GM19463 (cell line): Measurements from ENCODE around the gene CARMIL1.
A peak's percentile ranks its signal among the peaks of the same experiment; 100 is the strongest.

Experiments
- ATAC-seq: cut with Tn5 transposase; IDR thresholded peaks from one replicate; pipeline ENCODE4 v1.9.1; 2021; ENCODE audit warnings: mild to moderate bottlenecking, moderate library complexity; ENCODE audit not compliant: unreplicated experiment

The CARMIL1 gene

GRCh38 chr6:25403150-25403549 is 124.0 kb downstream of the CARMIL1 start:
- no peak for ATAC-seq

DNA sequence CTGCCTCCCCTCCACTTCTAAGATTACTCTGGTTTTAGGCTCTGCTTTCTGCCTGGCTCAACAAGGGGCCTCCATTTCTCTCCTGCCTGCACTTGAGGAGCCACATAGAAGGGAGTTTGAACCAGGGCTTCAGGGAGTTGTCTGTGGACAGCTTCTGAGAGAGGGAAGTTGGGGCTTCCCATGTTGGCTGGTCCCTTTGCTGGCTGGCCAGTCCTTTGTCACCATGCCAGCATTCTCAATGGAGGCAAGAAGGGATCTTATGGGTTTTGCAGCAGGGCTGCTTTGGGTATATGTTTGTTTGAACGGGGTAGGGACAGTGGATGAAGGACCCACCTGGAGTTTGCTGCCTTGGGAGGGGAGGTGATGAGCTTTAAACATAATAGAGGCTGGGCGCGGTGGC is 124.9 kb downstream of the CARMIL1 start:
- ATAC-seq, result no peak

DNA sequence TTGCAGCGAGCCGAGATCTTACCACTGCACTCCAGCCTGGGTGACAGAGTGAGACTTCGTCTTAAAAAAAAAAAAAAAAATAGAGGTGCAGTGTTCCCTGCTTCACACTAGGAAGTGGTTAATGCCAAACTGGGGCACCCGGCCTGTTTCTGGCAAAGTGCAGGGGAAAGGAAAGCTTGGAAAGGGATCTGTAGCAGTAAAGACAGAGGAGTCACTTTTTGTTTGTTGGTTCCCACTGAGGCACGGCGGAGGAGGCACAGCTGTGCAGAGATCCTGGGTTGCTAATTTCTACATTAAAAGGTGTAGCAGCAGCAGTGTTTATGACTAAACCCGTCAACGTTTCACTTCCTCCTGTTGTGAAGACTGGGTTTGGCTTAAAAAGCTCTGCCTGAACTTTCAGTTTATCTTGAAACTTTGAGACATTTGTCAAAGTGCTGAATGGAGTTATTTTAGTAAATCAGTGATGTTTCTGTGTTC is 125.6 kb downstream of the CARMIL1 start:
- peak; percentile 84 for ATAC-seq

- peak; percentile 23 for ATAC-seq
These were observed 126.3 kb downstream of the CARMIL1 start for GRCh38 chr6:25405442-25405841.

GRCh38 chr6:25407431-25407830 is 128.3 kb downstream of the CARMIL1 start:
- no peak for ATAC-seq

GRCh38 chr6:25410102-25410501 is 130.9 kb downstream of the CARMIL1 start:
- ATAC-seq, result no peak

DNA sequence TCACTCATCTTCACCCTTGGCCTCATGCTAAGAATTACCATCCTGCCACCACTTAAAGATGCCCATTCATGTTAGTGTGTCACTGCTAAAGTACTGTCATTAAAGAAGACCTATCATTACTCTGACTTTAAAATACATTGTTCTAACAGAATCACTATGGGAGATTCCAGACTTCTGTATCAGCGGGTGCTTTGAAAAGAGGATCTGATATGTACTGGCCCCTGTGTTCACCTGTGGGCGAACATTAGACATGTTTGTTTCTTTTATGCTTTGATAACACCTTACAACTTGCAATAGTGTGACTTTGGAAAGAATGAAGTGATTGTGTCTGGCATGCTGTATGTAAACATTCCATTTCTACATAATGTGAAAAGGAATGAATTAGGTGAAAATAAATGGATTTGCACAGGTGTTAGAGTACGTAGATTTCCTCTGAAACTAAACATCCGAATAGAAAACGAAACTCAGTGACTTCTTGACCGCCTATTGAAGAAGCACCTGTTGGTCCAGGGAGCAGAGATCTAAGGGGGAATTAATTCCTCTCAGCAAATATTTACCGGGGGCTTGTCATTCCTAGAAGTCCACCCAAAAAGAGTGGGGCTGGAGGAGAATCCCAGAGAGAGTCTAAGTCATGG is 132.3 kb downstream of the CARMIL1 start:
- peak; percentile 38 for ATAC-seq

- no peak for ATAC-seq
These were observed 134.2 kb downstream of the CARMIL1 start for GRCh38 chr6:25413207-25413905.

DNA sequence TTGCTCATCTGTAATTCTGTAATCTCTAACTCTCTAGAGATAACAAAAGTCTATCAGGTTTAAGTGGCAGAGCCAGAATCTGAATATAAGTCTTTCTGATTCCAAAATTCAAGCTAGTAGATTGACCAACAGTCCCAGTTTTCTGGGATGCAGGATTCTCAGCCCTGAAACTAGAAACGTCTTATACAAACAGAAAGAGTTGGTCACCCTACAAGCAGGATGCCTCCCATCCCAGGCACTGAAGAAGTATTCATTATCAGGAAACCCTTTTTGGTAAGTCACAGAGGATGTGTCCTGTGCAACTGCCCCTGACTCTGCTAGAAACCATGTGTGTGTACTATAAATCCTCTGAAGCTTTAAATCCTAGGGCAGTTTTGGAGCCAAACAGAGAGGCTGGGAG is 135.0 kb downstream of the CARMIL1 start:
- ATAC-seq, result no peak

GRCh38 chr6:25414755-25415154 is 135.6 kb downstream of the CARMIL1 start:
- no peak for ATAC-seq

DNA sequence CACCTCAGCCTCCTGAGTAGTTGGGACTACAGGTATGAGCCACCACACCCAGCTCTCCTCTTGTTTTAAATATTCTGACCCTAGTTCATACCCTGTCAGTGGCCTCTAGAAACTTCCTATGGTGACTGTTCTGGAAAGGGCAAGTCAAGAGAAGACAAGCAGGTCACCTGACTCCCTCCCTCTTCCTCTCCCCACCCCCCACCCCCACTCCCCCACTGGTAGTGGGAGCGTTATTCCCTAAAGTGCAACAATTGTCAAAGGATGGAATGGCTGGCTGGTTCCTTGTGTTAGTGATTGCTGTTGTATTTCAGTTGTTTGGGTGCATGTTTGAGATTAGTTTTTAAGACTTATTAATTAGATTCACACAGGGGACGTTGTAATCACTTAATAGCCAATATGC is 136.1 kb downstream of the CARMIL1 start:
- no peak for ATAC-seq

DNA sequence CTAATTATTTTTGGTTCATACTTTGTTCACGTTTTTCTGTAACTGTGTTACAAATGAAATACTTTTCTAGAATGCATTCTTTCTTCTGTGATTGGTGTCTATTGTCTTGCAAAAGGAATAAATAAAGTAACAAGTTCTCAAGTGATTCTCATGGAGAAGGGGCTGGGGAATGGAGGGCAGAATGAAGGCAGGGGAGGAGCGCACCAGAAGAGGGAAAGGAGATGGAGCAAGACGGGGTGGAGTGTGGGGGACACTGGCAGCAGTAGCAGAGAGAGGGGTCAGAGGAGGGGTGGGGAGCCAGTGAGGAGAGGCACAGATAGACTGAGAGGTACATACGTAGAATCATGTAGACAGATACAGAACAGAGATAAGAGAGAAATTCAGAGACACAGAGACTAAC is 136.5 kb downstream of the CARMIL1 start:
- no peak for ATAC-seq

GRCh38 chr6:25417046-25417605 is 138.0 kb downstream of the CARMIL1 start:
- ATAC-seq, result no peak

GRCh38 chr6:25418454-25419052 is 139.4 kb downstream of the CARMIL1 start:
- ATAC-seq, result no peak

GRCh38 chr6:25419879-25420278 is 140.7 kb downstream of the CARMIL1 start:
- no peak for ATAC-seq

DNA sequence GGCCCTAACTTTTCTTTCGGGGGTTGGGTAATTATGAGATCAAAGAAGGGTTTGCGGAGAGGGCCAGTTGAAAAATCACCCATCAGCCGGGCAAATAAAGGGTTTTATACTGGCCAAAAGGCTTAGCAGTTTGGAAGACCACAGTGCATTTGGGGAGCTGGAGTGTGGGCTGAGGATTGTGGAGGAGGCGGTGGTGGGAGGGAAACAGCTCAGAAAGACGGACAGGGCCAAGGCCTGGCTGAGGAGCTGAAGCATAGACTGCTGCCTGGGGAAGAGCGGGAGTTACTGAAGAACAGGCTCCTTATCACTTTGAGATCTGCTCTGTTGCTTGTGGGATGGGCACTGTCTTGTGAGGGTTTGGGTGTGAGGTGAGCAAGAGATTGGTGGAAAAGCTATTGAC is 144.2 kb downstream of the CARMIL1 start:
- no peak for ATAC-seq

DNA sequence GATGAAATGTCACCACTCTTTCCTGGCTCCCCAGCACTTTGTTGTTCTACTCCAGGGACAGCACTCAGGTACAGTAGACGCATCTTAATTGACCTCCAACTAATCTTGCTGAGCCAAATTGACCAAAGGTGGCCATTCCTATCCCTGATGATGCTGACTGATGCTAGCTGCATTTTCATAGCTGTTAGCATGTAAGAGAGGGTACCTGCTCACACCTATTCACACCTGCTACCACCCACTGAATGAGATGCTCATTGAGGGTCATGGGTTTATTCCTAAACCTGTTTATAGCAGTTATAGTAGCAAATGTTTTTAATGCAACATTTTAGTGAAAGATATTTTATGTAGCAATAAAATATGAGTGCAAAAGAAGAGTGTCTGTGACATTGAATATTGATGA is 145.1 kb downstream of the CARMIL1 start:
- no peak for ATAC-seq

DNA sequence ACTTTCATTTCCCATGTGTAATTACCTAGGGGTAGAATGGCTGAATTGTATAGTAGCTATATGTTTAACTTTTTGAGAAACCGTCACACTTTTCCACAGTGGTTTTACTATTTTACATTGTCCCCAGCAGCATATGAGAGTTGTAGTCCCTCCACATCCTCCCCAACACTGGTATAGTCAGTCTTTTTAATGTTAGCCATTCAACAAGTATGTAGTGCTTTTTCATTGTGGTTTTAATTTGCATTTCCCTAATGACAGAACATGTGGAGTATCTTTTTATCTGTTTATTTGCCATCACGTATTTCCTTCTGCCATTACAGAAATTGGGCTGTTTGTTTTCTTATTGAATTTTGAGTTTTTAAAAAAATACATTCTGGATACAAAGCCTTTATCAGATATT is 148.4 kb downstream of the CARMIL1 start:
- no peak for ATAC-seq

DNA sequence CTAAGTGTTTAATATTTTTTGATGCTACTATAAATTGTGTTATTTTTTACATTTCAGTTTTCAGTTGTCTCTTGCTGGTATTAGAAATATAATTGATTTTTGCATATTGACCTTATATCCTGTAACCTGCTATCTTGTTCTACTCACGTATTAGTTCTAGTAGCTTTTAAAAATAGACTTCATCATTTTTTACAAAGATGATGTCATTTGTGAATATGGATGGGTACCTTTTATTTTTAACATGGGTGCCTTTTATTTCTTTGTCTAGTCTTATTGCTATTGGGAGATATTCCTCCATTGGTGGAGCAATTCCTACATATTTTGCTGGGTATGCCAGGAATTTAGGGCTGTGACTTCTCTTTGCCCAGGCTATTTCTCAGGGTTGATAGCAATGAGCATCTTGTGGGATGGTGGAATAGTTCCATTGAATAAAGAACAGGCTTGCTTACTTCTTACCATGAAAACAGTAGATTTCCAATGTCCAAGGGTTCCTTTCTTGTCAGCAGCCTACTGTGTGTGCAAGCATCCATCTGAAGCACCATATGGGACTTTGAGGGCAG is 149.7 kb downstream of the CARMIL1 start:
- ATAC-seq, result no peak

DNA sequence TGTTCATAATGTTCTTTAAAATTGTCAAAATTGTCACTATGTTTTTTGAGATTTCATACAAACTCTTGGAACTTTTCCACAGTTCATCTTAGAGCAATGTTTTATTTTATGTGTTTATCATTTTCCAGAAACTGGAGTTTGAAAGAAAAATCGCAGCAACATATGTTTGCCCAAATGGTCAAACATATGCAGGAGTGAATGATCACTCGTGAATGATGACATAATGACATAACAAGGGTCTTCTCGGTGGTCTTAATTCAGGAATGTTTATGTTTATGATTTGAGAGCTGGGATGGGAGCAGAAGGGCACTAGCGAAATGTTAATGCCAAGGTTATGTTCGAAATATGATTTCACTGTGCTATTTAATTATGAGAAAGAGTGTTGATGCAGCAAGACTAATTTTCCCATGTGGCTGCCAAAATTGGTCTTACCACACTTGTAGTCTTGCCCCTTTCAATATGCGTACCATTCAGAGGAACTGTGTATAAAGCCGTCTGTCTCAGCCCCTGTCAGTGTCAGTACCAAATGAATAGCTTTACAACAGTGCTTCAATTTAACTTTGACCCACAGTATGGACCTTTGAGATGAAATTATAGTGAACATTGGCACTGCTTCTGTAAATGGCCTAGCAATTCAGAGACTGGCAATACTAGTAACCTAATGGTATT is 152.3 kb downstream of the CARMIL1 start:
- ATAC-seq, result no peak

GRCh38 chr6:25431975-25432307 is 152.8 kb downstream of the CARMIL1 start:
- no peak for ATAC-seq
